Measurements from ENCODE around the gene PRPF38B. TPM values are rescaled to one million over a fixed set of nuclear protein-coding genes. Genes with fewer than 3 reads are reported as not detected.

Gene PRPF38B
- polyA plus RNA-seq, 2 of the 4 experiments (the other 2 are of a cell fraction) = 38.8 to 41.6 TPM

DNA sequence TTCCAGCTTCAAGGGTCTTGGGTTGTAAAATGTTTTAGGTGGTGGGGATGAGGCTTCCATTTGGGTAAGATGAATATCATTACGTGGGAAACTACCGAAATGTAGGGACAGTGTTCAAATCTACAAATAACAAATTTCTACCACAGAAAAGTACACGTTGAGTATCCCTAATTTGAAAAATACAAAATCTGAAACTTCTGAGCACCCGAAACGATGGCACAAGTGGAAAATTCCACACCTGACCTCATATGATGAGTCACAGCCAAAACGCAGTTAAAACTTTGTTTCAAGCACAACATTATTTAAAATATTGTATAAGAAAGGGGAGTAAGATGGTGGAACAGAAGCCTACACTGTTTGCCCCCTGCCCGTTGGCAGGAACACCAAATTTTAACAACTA lies 22.4 kb upstream of the PRPF38B start:
- no peak for TF ChIP-seq PHF8 (IDR thresholded peaks at IDR 0.05; ENCODE audit: borderline replicate concordance, low read depth)
- no peak for TF ChIP-seq RCOR1 (IDR thresholded peaks at IDR 0.05; ENCODE audit: low read depth, low read length)
- TF ChIP-seq RAD21 (conservative IDR thresholded peaks at IDR 0.05 in 1 of 2, IDR thresholded peaks at IDR 0.05 in 1 of 2) = no peak
- TF ChIP-seq SMC3 (IDR thresholded peaks at IDR 0.05) = no peak
- FAIRE-seq = no peak
- ChIA-PET CTCF (interaction anchor here (0.9 kb wide), 1 partner anchor 10 kb away, joined by 3 read pairs; no protein-coding TSS in a partner anchor), POLR2A (no interaction called here)
- Histone ChIP-seq H3K4me3 (no peak overlapping the region), H3K4me1 (no peaks in the 10 kb centered on the region), H3K27ac (no peak overlapping the region), H3K9me3 (no peaks in the 10 kb centered on the region), H3K4me2 (no peak overlapping the region)
- WGBS (ENCODE audit: missing lambda C conversion rate) = 58% methylated on average over 7 of the region's 7 CpGs
- DNase-seq (ENCODE audit: low read depth in 1 of 2, low spot score in 1 of 2) = no peak
- no peak for ATAC-seq

DNA sequence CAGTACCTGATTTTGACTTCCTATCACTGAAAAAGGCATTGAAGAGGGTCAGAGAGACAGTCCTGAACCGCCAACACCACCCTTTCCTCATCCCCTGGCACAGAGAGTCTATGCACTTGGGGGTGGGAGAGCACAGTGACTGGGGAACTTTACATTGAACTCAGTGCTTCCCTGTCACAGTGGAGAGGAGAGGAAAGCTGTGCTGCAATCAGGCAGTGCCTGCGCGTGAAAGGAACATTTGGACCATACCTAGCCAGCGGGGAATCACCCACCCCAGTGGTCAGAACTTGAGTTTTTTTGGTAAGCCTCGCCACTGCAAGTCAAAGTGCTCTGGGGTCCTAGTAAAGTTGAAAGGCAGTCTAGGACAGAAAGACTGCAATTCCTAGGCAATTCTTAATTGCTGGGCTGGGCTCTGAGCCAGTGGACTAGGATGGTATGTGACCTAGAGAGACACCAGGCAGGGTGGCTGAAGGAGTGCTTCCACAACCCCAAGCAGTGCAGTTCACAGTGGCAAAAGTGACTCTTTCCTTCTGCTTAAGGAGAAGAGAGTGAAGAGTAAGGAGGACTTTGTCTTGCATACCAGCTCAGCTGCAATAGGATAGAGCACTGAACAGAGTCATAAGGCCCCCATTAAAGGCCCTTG lies 21.9 kb upstream of the PRPF38B start:
- TF ChIP-seq HOXA7 (CRISPR knock-in tag; IDR thresholded peaks at IDR 0.05) (no peak), CHD2 (IDR thresholded peaks at IDR 0.05; ENCODE audit: low read length, partially characterized antibody) (no peak), JUNB (IDR thresholded peaks at IDR 0.05) (no peak), ZC3H11A (IDR thresholded peaks at IDR 0.05) (no peak), KDM1A (IDR thresholded peaks at IDR 0.05; ENCODE audit: low read depth) (no peak), POLR2AphosphoS2 (conservative IDR thresholded peaks at IDR 0.05; ENCODE audit: low read length) (no peak), POLR2A (IDR thresholded peaks at IDR 0.05; ENCODE audit: low read length) (no peak)
- H3K27ac ChIP-seq = no peak overlapping the region
- POLR2A ChIA-PET = no interaction called here
- 79% methylated on average over 4 of the region's 5 CpGs for WGBS (ENCODE audit: missing lambda C conversion rate)
- no peak for FAIRE-seq
- H3K4me1 ChIP-seq = no peaks in the 10 kb centered on the region
- no peak overlapping the region for H3K4me2 ChIP-seq
- no peak overlapping the region for H3K4me3 ChIP-seq
- ATAC-seq = no peak
- no peaks in the 10 kb centered on the region for H3K9me3 ChIP-seq
- CTCF ChIA-PET = interaction anchor here (0.9 kb wide), 1 partner anchor 10 kb away, joined by 3 read pairs; no protein-coding TSS in a partner anchor
- no peak for DNase-seq (ENCODE audit: low read depth in 1 of 2, low spot score in 1 of 2)

DNA sequence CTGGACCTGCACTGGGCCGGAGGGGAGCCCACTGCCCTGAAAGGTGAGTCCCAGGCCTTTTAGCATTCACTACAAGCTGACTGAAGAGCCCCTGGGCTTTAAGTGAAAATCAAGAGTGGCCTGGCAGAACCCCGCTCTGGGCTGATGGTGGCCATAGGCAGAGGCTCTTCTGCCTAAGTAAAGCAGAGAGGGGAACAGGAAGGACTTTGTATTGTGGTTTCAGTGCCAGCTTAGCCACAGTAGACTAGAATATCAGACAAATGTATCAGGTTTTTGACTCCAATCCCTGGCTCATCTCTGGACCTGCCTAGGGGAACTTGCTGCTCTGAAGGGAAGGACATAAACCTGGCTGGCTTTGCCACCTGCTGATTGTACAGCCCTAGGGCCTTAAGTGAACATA lies 21.0 kb upstream of the PRPF38B start:
- POLR2A ChIA-PET = no interaction called here
- CTCF ChIA-PET = no interaction called here
- TF ChIP-seq KDM5A (IDR thresholded peaks at IDR 0.05) = no peak
- no peak for TF ChIP-seq MAZ (IDR thresholded peaks at IDR 0.05; ENCODE audit: borderline replicate concordance, low read depth, low read length)
- TF ChIP-seq, protein P1, sequence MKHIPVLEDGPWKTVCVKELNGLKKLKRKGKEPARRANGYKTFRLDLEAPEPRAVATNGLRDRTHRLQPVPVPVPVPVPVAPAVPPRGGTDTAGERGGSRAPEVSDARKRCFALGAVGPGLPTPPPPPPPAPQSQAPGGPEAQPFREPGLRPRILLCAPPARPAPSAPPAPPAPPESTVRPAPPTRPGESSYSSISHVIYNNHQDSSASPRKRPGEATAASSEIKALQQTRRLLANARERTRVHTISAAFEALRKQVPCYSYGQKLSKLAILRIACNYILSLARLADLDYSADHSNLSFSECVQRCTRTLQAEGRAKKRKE (CRISPR knock-in tag; IDR thresholded peaks at IDR 0.05; ENCODE audit: low read depth) = no peak
- TF ChIP-seq, protein P2, sequence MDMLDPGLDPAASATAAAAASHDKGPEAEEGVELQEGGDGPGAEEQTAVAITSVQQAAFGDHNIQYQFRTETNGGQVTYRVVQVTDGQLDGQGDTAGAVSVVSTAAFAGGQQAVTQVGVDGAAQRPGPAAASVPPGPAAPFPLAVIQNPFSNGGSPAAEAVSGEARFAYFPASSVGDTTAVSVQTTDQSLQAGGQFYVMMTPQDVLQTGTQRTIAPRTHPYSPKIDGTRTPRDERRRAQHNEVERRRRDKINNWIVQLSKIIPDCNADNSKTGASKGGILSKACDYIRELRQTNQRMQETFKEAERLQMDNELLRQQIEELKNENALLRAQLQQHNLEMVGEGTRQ (IDR thresholded peaks at IDR 0.05) = no peak
- no peak for TF ChIP-seq TFCP2L1 (CRISPR knock-in tag; IDR thresholded peaks at IDR 0.05)
- TF ChIP-seq HOXA7 (CRISPR knock-in tag; IDR thresholded peaks at IDR 0.05) = no peak

DNA sequence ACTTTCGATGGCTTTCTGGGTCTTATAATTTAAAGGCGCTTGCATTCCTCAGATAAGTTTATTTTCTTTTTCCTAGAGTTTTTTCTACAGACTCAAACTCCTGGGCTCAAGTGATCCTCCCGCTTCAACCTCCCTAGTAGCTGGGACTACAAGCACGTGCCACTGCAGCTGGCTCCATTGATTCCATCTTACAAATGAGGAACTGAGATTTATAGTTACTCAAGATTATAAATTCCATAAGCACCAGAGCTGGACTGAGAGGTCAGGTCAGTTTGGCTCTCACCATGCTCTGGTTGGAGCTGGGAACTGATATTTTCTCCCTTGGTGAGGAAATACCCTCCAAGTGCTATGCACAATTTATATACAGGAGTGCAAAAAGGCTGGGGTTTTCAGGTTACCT lies 13.4 kb upstream of the PRPF38B start:
- no peak for ATAC-seq
- TF ChIP-seq HDAC2 (IDR thresholded peaks at IDR 0.05) (no peak), CHD4 (IDR thresholded peaks at IDR 0.05; ENCODE audit: borderline replicate concordance) (no peak), RAD21 (conservative IDR thresholded peaks at IDR 0.05 in 1 of 2, IDR thresholded peaks at IDR 0.05 in 1 of 2) (no peak), TP53 (CRISPR knock-in tag; IDR thresholded peaks at IDR 0.05) (no peak), CBX8 (IDR thresholded peaks at IDR 0.05) (no peak), JUN (IDR thresholded peaks at IDR 0.05) (no peak), ESRRA (IDR thresholded peaks at IDR 0.05; ENCODE audit: borderline replicate concordance, low read length) (no peak), KDM5A (IDR thresholded peaks at IDR 0.05) (no peak)
- TF ChIP-seq, protein P1 (CRISPR knock-in tag; IDR thresholded peaks at IDR 0.05; ENCODE audit: low read depth) = no peak
- TF ChIP-seq, protein P3, sequence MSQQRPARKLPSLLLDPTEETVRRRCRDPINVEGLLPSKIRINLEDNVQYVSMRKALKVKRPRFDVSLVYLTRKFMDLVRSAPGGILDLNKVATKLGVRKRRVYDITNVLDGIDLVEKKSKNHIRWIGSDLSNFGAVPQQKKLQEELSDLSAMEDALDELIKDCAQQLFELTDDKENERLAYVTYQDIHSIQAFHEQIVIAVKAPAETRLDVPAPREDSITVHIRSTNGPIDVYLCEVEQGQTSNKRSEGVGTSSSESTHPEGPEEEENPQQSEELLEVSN (IDR thresholded peaks at IDR 0.05; ENCODE audit: borderline replicate concordance, low read depth) = no peak
- TF ChIP-seq, protein P4, sequence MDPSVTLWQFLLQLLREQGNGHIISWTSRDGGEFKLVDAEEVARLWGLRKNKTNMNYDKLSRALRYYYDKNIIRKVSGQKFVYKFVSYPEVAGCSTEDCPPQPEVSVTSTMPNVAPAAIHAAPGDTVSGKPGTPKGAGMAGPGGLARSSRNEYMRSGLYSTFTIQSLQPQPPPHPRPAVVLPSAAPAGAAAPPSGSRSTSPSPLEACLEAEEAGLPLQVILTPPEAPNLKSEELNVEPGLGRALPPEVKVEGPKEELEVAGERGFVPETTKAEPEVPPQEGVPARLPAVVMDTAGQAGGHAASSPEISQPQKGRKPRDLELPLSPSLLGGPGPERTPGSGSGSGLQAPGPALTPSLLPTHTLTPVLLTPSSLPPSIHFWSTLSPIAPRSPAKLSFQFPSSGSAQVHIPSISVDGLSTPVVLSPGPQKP (IDR thresholded peaks at IDR 0.05; ENCODE audit: low read depth, low read length) = no peak
- TF ChIP-seq, protein P5, sequence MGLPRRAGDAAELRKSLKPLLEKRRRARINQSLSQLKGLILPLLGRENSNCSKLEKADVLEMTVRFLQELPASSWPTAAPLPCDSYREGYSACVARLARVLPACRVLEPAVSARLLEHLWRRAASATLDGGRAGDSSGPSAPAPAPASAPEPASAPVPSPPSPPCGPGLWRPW (IDR thresholded peaks at IDR 0.05) = no peak
- 55% methylated on average over 4 of the region's 4 CpGs for WGBS (ENCODE audit: missing lambda C conversion rate)
- no peaks in the 10 kb centered on the region for H3K4me1 ChIP-seq
- no peak overlapping the region for H3K27ac ChIP-seq
- H3K4me3 ChIP-seq = no peak overlapping the region
- H3K9me3 ChIP-seq = no peaks in the 10 kb centered on the region
- H3K4me2 ChIP-seq = no peak overlapping the region
- no peak for DNase-seq (ENCODE audit: low read depth in 1 of 2, low spot score in 1 of 2)
- POLR2A ChIA-PET = no interaction called here
- FAIRE-seq = no peak
- CTCF ChIA-PET = no interaction called here

More for the DNA sequence above, 21.0 kb upstream of the PRPF38B start:
- 100% methylated on average over 1 of the region's 2 CpGs for WGBS (ENCODE audit: missing lambda C conversion rate)
- no peak overlapping the region for H3K4me2 ChIP-seq
- no peak for DNase-seq (ENCODE audit: low read depth in 1 of 2, low spot score in 1 of 2)
- H3K27ac ChIP-seq = no peak overlapping the region
- ATAC-seq = no peak
- H3K9me3 ChIP-seq = no peaks in the 10 kb centered on the region
- FAIRE-seq = no peak
- no peak overlapping the region for H3K4me3 ChIP-seq
- H3K4me1 ChIP-seq = no peaks in the 10 kb centered on the region

All from A549 (cell line).